ENCODE measurements around the gene ZNF83. TPM values are rescaled to one million over a fixed set of nuclear protein-coding genes. Genes with fewer than 3 reads are reported as not detected.

ZNF83 gene
- total and polyA plus RNA-seq, 2 of the 4 experiments (the other 2 are of a cell fraction), result 32.9 to 36.9 TPM

- Histone ChIP-seq H3K4me1 (ENCODE audit: control insufficient read depth, insufficient read depth, low read length) (peaks cover 6% of the 10 kb centered on the region), H3K9me3 (ENCODE audit: control insufficient read depth, insufficient read depth, low read length) (no peaks in the 10 kb centered on the region), H4K91ac (ENCODE audit: insufficient read depth, low read depth, low read length) (no peak overlapping the region), H4K8ac (ENCODE audit: low read depth in 2 of 2, low read length in 2 of 2) (no peak overlapping the region), H2BK20ac (ENCODE audit: low read depth, low read length) (no peak overlapping the region), H3K18ac (ENCODE audit: low read depth, low read length) (no peak overlapping the region), H3K14ac (replicated peaks; ENCODE audit: low read depth, low read length) (no peak overlapping the region), H2BK5ac (ENCODE audit: low read depth, low read length, poor library complexity, severe bottlenecking) (no peak overlapping the region), H3K4me2 (ENCODE audit: low read depth, low read length) (no peak overlapping the region), H2BK120ac (ENCODE audit: low read depth, low read length) (no peak overlapping the region), H3K9ac (ENCODE audit: low read depth, low read length) (no peak overlapping the region), H3K23ac (ENCODE audit: low read depth, low read length) (no peak overlapping the region), H4K5ac (ENCODE audit: low read depth, low read length) (no peak overlapping the region), H3K56ac (ENCODE audit: extremely low read depth, insufficient read depth, low read length) (no peak overlapping the region), H4K20me1 (ENCODE audit: insufficient read depth, low read length) (peaks cover 11% of the 10 kb centered on the region), H2BK15ac (ENCODE audit: low read depth, low read length) (no peak overlapping the region), H3K36me3 (ENCODE audit: control insufficient read depth, insufficient read depth, low read length) (peaks cover 28% of the 10 kb centered on the region), H3K4ac (ENCODE audit: low read depth, low read length) (no peak overlapping the region), H3K27me3 (ENCODE audit: control insufficient read depth, insufficient read depth, low read length) (no peaks in the 10 kb centered on the region), H2AK9ac (replicated peaks; ENCODE audit: low read depth, low read length, poor library complexity) (no peak overlapping the region), H3K79me1 (ENCODE audit: low read depth in 1 of 2, low read length in 2 of 2) (peaks cover 31 to 61% of the 10 kb centered on the region in 2 experiments), H2AFZ (replicated peaks; ENCODE audit: low read length, poor library complexity) (no peak overlapping the region), H2AK5ac (ENCODE audit: low read depth, low read length) (no peak overlapping the region), H3K4me3 (ENCODE audit: insufficient read depth, low read depth, low read length) (no peak overlapping the region), H3K27ac (ENCODE audit: insufficient read depth, low read length) (no peak overlapping the region), H3K9me1 (ENCODE audit: insufficient read depth, low read length) (peaks cover 7% of the 10 kb centered on the region; the same call in 1 of the 2 replicates)
- TF ChIP-seq CHD1 (IDR thresholded peaks at IDR 0.05; ENCODE audit: low read depth, low read length) (no peak), FOS (IDR thresholded peaks at IDR 0.05; ENCODE audit: low read depth, low read length) (no peak), CEBPB (IDR thresholded peaks at IDR 0.05; ENCODE audit: low read depth, low read length) (no peak), SMC3 (IDR thresholded peaks at IDR 0.05; ENCODE audit: low read depth, low read length) (no peak), RAD21 (IDR thresholded peaks at IDR 0.05; ENCODE audit: low read length) (no peak), ELK1 (IDR thresholded peaks at IDR 0.05; ENCODE audit: borderline replicate concordance, low read depth, low read length) (no peak), MAZ (IDR thresholded peaks at IDR 0.05; ENCODE audit: borderline replicate concordance, low read depth, low read length) (no peak), NFE2L2 (IDR thresholded peaks at IDR 0.05; ENCODE audit: low read depth, low read length) (no peak), MXI1 (IDR thresholded peaks at IDR 0.05; ENCODE audit: borderline replicate concordance, low read depth, low read length) (no peak), MAFK (IDR thresholded peaks at IDR 0.05; ENCODE audit: low read depth, low read length) (no peak), BHLHE40 (IDR thresholded peaks at IDR 0.05; ENCODE audit: low read depth, low read length) (no peak), USF2 (IDR thresholded peaks at IDR 0.05; ENCODE audit: low read depth, low read length) (no peak), POLR2A (IDR thresholded peaks at IDR 0.05; ENCODE audit: low read depth, low read length) (no peak), RFX5 (IDR thresholded peaks at IDR 0.05; ENCODE audit: low read depth, low read length) (no peak)
- intact Hi-C loops (cut with micrococcal nuclease) (no loop called here), dilution Hi-C loops (cut with HindIII; ENCODE audit: low sequenced_read_pairs, unreplicated experiment) (no loop called here), in situ Hi-C loops (cut with MboI; ENCODE audit: low sequenced_read_pairs) (no loop called here)
- no peak for DNase-seq
- no TSS peak for BruUV-seq (replicated peaks)
- POLR2A ChIA-PET (ENCODE audit: unreplicated experiment), result no interaction called here
- ATAC-seq (ENCODE audit: low read depth), result no peak
- WGBS, 2 experiments (ENCODE audit: extremely low coverage in 2 of 2, insufficient read length in 1 of 2), result 79% methylated on average over 8 of the region's 14 CpGs; no CpG with 5 or more reads in 1 of the 2 experiments
- CTCF ChIA-PET, result interaction anchor here (0.6 kb wide), 1 partner anchor 122 kb away, joined by 3 read pairs; no protein-coding TSS in a partner anchor
Measured at GRCh38 chr19:52659013-52659412, 20.9 kb upstream of the ZNF83 start.
